HG03045 (cell line): ENCODE measurements around the gene SMIM14.
"Not testable (repeated sequence)": the region's sequence is repeated elsewhere in the genome, so short reads cannot be mapped to it uniquely, and the experiment has no call there.

Source experiments
- ATAC-seq: cut with Tn5 transposase; IDR thresholded peaks from one replicate; pipeline ENCODE4 v1.9.1; 2021; ENCODE audit warnings: mild to moderate bottlenecking, moderate library complexity; ENCODE audit not compliant: unreplicated experiment

Gene SMIM14

DNA sequence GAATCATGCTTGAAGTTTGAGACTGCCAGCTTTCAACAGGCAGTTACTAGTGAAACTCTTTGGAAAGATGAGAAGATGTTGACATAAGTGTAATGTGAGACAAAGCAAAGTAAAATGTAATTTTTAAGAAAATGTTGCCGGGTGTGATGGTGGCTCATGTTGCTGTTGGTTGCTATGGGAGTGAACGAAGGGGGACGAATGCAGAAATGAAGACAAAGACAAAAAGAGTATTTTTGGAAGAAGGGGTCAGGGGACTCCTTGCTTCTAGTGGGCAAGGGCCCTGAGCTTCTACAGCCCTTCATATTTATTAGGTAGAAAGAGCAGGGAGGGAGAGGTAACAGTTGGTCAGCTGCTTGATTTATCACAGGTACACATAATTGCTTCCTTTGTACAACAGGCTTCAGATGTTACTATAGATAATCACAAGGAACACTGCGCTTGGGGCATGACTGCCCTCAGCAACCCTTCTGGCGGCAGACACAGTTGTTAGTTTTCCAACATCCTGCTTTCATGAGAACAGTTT is 99.5 kb downstream of the SMIM14 start:
- ATAC-seq: no peak

DNA sequence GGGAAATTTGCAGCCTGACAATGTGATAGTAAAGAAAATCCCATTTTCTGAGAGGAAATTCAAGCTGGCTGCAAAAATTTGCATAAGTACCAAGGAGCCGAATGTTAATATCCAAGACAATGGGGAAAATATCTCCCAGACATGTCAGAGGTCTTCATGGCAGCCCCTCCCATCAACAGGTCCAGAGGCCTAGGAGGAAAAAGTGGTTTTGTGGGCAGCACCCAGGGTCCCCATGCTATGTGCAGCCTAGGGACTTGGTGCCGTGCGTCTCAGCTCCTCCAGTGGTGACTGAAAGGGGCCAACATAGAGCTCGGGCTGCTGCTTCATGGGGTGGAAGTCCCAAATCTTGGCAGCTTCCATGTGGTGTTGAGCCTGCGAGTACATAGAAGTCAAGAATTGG is 105.1 kb downstream of the SMIM14 start:
- no peak for ATAC-seq

DNA sequence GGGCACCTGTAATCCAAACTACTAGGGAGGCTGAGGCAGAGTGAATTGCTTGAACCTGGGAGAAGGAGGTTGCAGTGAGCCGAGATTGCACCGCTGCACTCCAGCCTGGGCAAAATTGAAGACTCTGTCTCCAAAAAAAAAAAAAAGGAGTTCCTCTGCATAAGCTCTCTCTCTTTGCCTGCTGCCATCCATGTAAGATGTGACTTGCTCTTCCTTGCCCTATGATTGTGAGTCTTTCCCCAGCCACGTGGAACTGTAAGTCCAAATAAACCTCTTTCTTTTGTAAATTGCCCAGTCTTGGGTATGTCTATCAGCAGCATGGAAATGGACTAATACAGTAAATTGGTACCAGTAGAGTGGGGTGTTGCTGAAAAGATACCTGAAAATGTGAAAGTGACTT is 106.4 kb downstream of the SMIM14 start:
- ATAC-seq: not testable (repeated sequence)

DNA sequence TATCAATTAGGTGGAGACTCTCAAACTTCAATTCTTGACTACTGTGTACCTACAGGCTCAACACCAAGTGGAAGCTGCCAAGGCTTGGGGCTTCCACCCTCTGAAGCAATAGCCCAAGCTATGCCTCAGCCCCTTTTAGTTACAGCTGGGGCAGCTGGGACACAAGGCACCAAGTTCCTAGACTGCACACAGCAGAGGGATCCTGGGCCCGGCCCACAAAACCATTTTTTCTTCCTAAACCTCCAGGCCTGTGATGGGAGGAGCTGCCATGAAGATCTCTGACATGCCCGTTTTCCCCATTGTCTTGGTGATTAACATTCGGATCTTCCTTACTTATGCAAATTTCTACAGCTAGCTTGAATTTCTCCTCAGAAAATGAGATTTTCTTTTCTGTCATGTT is 108.0 kb downstream of the SMIM14 start:
- no peak for ATAC-seq

DNA sequence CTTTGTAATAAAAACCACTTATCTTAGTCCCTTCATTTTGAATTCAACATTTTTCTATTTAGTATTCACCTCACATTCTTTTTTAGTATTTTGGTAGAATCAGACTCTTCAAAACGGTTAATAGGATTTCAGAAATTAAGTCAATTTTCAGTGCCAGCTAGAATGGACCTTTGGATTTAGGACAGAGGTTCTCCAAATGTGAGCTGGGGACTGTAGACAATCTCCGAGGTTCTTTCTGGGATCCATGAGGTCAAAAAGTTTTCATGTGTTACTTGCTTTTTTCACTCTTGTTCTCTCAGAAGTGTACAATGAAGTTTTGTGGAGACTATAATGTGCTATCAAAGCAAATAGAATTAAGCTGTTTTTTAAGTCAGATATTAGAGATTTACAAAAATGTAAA is 109.1 kb downstream of the SMIM14 start:
- no peak for ATAC-seq

DNA sequence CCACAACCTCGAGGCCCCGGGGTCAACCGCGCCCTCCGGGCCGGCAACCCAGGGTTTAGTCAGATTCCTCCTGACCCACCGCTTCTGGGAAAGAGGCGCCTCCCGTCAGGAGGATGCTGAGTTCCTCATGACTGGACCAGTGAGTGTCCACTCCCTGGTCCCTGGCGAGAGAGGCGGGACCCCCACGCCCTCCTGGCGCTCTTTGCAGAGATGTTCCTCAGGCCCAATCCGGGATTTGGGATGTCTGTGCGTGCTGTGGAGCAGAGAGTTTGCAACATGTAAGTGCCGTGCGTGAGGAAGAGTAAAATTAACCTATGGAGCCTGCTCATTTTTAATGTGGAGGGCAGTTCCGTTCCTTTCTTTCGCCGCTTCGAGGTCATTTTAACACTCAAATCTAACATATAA is 110.6 kb downstream of the SMIM14 start:
- no peak for ATAC-seq

DNA sequence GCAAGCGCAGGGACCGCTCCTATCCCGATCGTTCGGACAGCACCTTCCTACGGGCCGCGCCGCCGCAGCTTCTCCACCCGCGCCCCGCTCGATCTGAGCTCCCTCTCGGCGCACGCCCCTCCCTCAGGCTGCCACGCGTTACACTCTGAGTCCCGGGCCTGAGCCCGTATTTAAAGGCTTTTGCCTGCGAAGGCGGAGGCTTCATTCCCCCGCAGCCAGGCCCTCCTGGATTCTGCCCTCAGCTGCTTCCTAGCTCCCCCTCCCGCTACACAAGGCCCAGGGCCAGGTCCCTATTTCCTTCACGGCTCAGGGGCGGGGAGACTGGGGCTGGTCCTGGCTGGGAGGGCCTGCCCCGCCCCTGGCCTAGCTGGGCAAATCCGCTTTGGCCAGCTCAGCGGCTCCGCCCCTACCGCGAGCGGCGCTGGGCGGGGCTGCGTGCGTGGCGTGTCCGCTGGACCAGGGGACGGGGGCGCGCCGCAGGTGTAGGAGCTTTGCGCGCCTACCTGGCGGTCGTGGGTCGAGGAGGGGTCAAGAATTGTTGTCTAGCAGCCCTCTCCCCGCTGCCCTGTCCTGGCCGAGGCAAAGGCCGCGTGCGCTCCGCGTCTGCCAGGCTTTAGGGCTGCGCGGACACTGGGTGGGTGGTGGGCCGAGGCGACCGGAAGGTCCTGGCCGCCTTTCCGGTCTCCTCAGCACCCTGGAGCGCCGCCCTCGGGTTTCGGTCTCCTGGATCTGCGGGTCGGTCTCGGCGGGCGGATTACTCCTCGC is 111.2 kb downstream of the SMIM14 start, which contains the start of gene UGDH:
TSS of gene UGDH (minus strand) at position 144 of the 765 bp plus-strand sequence. CDS start 5,927 bp downstream, outside the sequence.
- ATAC-seq: peak; percentile 94

DNA sequence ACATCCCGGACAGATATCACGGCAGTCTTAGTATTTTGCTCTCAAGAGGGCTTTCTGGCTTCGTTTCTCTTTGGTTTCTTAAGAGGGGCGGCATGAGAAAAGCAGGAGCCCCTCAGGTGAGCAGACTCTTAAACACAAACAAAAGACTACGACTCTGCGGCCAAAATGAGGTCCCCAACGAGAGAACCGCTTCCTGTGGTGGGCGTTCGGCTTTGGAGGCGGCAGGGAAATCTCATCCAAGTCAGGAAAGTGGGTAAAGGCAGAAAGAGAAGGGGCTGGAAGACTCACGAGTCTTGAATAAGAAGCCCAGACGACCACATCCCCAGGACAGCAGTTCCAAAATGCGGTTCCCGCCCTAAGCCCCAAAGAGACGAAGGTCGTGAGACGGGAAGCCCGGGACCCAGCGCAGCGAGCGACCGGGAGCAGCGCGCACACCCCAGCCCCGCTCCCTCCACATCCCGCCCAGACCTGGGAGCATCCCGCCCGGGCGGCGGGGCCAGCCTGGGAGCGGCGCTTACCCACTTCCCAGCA is 111.8 kb downstream of the SMIM14 start:
- ATAC-seq: peak; percentile 4

DNA sequence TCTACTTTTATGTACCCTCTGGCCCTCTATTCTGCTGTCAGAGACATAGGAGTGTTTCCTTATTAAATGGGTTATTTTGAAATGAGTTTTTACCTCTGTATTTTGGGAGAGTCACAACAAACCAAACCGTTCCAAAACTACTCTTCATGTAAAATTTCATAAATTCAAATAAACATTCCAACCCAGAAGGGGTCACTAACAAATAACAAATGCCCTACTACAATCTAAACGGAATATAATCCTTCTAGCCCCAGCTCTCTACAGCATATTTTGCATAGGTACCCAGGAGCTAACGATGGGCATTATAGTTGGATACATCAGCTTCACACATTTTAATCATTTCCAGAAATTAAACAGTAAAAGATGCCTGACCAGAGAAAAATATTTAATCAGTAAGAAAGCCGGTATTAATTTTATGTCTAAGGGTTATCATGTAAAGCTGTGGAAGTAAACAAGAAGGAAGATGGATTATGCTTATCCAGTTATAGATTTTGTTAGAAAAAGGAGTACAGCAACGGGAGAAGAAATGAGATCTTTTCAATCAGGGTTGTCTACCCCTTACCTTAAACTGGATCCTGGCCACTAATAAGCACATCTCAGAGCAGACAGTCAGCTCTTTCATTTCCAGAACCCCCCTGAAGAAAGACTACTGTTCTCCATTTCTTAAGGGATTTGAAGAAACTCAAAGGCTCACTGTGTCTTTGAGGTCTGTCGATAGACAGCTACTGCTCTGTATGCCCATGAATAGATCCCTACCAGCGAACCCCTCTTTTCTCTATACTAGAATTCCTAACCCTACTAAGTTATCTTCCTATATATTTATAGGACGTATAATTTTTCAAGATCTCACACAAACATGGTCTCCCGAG is 112.6 kb downstream of the SMIM14 start:
- no peak for ATAC-seq

DNA sequence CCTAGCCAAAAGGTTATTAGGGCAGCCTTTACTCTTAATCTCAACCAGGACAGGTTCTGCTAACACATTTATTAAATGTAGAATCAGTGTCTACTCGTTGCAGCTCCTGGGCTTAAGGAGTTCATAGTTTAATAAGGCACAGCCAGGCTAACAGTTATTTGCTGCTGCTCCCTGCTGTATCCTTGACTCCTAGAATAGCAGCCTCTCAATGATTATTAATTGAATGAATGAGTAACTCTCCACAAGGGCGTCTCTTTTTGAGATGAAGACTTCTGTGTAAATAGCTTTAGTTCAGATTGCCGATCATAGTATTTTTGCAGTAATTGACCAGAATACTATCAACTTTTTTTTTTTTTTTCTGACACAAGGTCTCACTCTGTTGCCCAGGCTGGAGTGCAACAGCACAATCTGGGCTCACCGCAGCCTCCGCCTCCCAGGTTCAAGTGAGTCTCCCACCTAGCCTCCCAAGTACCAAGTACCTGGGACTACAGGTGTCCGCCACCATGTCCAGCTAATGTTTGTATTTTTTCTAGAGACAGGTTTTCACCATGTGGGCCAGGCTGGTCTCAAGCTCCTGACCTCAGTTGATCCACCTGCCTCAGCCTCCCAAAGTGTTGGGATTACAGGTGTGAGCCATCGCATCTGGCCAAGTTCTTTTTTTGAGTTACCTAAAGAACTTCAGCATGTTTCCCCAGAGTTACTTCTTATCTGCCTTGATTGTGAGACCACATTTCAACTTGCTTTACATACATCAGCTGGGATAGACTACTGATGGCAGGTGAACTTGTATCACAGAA is 114.3 kb downstream of the SMIM14 start:
- ATAC-seq: no peak

DNA sequence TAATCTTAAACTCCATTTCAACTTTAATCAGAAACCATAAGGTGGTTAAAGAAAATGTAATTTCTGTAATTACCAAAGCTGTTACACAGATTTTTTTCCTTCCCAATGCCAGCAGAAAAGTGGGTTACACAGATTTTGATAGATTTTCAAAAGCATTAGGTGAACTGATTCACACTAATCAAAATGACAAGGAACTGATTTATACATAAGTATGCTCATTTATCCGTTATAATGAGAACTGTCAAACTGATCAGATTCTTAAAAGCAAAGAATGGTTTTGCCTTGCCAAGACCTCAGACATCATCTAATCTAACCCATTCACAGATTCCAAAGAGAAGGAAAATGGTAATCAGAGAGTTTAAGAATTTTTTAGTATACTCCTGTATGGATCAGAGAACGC is 116.6 kb downstream of the SMIM14 start:
- ATAC-seq: no peak

DNA sequence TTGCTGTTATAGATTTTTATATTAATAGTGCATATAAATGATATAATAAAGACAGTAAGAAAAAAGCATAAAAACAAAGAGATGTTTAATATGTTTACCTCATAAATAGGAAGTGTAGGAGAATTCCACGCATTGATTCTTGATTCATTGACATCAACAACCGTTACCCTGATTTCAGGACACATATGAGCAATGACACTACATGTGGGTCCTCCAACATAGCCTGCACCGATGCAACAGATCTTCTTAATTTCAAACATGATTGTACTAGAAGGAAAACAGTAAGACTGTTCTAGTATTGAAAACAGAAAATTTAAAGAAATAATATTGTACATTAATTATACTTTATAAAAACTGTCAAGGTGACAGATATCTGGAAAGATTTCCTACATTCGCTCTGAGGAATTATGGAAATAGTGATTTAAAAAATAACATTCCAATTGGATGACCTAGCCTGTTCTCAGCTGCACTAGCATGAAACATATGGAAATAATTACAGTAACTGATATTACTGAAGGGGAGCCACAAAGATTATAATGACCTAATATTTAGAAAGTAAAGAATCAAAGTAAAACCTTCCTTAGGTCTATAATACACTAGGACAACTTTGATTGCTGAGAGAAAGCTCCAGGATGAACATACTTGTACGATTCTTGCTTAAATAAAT is 117.3 kb downstream of the SMIM14 start:
- ATAC-seq: no peak

DNA sequence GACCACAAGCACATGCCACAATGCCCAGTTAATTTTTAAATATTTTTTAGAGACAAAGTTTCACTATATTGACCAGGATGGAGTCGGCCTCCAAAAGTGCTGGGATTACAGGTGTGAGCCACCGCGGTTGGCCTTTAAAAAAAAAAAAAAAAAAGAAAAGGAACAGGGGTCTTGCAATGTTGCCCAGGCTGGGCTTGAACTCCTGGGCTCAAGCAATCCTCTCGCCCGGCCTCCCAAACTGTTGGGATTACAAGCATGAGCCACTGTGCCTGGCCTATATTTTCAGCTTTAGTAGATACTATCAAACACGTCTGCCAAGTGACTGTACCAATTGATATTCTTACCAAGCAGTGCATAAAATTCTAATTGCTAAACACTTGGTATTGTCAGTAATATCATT is 120.2 kb downstream of the SMIM14 start:
- no peak for ATAC-seq

DNA sequence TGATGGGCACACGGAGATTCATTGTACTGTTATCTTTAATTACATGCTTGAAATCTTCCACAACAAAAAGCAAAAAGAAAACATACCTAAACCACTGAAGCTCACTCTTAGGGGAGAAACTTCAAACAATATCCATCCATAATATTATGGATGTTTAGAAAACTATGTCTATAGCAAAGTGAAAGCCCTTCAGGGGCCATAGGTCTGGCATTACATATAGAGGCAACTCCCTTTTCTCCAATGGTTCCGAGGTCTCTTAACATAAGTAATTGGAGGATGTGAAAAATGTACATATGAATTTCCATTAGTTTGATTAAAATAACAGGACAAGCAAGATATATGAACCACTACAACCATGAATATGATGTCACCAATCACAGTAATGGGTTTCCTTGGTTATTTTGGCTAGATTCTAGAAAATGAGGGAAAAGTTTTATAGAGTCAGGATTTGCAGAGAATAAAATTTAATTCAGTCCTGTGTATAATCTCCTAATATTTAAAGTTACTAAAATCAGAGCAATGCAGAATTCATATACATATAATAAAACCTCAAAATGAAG is 122.2 kb downstream of the SMIM14 start:
- no peak for ATAC-seq

DNA sequence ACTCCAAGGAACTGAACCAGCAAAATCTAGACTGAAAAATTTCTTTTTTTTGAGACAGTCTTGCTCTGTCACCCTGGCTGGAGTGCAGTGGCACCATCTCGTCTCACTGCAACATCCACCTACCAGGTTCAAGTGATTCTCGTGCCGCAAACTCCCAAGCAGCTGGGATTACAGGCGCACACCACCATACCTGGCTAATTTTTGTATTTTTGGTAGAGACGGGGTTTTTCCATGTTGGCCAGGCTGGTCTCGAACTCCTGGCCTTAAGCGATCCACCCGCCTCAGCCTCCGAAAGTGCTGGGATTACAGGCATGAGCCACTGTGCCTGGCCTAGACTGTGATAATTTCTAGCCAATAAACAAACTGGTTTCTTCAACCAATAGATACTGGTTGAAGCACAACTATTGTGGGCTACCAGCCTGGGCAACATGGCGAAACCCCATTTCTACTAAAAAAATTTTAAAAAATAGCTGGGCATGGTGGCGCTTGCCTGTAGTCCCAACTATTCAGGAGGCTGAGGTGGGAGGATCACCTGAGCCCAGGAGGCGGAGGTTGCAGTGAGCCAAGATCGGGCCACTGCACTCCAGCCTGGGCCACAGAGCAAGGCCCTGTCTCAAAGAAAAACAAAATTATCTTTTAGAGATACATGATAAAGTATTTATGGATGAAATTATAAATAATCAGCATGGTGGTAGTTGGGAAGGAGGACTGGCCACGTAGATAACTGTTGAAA is 122.8 kb downstream of the SMIM14 start:
- ATAC-seq: not testable (repeated sequence)

DNA sequence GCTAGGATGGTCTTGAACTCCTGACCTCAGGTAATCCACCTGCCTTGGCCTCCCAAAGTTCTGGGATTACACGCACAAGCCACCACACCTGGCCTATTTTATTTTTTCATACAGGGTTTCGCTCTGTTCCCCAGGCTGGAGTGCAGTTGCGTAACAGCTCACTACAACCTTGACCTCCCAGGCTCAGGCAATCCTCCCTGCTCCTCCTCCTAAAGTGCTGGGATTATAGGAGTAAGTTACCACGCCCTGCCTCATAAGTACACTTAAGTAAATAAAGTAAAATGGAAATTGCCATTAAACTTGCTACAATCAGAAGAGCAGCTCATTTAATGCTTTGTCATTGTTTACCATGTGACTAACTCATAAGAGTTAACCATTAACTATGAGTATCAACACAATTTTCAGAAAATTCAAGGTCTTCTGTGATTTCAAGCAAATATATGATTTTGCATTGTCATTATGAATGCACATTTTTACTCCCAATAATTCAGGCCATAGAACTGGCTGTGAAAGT is 123.7 kb downstream of the SMIM14 start:
- ATAC-seq: no peak

DNA sequence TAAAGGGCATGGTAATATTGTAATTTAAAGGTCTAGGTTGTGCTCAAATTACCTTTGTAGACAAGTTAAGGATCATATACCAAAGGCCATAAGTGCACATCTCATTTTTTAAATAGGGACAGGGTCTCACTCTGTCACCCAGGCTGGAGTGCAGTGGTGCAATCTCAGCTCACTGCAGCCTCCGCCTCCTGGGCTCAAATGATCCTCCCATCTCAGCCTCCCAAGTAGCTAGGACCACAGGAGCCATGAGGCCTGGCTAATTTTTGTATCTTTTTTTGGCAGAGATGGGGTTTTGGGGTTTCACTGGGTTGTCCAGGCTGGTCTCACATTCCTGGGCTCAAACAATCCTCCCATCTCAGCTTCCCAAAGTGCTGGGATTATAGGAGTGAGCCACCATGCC is 124.4 kb downstream of the SMIM14 start:
- not testable (repeated sequence) for ATAC-seq

DNA sequence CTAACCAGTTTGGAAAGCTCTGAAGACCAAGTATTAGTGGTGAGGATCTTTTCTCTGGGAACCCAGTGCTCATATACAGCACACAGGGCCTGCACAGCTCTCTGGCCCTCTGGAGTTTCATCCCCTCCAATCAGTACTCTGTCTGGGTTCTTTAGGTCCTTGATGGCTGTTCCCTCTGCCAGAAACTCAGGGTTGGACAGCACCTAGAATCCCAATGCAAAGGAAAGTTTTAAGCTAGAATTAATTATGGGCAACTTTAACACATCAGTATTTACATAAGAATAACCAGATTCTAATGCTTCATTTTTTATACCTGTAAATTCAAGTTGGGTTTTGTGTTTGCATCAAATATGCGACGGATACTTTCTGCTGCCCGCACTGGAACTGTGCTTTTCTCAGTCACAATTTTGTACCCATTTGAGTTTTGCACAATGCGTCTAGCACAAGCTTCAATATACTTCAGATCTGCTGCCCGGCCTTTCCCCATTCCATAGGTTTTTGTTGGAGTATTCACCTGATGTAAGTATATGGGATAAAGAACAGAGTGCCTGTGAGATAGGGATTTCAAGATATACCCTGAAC is 128.2 kb downstream of the SMIM14 start:
- no peak for ATAC-seq

DNA sequence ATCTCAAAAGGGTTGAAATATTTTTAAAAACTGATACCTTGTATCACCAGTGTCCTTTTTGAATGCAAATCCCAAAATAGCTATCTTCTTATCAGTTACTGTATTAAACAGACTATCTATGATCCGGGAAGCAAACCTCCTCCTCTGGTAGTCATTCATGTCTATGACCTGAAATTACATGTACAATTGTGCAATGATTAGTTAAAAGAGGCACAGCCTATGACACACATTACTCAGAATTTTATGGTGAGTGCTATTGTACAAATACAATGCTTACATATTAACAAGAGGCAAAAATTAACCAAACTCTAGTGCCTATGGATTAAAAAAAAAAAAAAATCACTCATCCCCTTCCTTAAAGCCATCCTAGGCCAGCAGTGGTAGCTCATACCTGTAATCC is 133.1 kb downstream of the SMIM14 start:
- no peak for ATAC-seq
